ENCODE data around the gene CENPX.

- TF ChIP-seq CTCF (IDR thresholded peaks at IDR 0.05; ENCODE audit: poor library complexity) (peak; percentile 83), EZH2 (IDR thresholded peaks at IDR 0.05; ENCODE audit: borderline replicate concordance) (no peak), EZH2phosphoT487 (IDR thresholded peaks at IDR 0.05; ENCODE audit: low read depth, severe bottlenecking, unreplicated experiment) (no peak)
Observed at GRCh38 chr17:82037092-82037888, 14.6 kb upstream of the CENPX start, which contains the start of gene DCXR.
